ENCODE data around the gene SLC35G3.

DNA sequence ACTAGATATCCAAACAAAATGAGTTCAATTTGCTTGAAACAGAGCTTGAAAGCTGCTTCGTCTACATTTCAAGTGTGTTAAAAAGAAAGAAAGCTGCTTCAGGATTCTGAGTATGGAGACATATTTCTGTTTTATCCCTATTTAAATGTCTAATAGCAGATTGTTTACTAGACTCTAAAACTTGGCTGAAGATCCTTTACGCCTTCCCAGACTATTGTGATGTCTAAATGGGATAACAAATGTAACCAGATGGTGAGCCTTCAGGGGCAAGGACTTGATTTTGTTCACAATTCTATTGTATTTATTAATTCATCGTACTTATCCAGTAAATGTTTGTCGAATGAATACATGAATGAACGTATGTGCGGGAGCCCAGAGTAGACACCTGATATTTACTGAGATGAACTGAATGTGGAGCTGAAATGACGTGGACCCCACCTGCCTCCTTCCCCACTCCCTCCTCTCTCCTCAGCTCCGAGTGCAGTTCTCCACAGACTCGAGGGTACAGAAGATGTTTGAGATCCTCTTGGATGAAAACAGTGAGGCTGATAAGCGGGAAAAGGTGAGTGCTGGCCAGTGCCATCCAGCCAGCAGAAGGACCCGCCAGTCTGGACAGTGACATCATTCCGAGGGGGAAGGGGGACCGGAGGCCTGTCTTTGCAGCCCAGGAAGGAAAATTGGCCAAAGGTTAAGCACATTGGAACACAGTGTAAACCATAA is 41.6 kb downstream of the SLC35G3 start:
- TF ChIP-seq, protein P1, sequence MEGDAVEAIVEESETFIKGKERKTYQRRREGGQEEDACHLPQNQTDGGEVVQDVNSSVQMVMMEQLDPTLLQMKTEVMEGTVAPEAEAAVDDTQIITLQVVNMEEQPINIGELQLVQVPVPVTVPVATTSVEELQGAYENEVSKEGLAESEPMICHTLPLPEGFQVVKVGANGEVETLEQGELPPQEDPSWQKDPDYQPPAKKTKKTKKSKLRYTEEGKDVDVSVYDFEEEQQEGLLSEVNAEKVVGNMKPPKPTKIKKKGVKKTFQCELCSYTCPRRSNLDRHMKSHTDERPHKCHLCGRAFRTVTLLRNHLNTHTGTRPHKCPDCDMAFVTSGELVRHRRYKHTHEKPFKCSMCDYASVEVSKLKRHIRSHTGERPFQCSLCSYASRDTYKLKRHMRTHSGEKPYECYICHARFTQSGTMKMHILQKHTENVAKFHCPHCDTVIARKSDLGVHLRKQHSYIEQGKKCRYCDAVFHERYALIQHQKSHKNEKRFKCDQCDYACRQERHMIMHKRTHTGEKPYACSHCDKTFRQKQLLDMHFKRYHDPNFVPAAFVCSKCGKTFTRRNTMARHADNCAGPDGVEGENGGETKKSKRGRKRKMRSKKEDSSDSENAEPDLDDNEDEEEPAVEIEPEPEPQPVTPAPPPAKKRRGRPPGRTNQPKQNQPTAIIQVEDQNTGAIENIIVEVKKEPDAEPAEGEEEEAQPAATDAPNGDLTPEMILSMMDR (IDR thresholded peaks at IDR 0.05): no peak
- no peak for TF ChIP-seq POLR2A (IDR thresholded peaks at IDR 0.05)
